Thyroid gland (tissue), 4 donors: ENCODE data around the gene PTPRN2. TPM values are rescaled to one million over a fixed set of nuclear protein-coding genes. Genes with fewer than 3 reads are reported as not detected.

Source experiments
- DNase-seq, 2 donors: peaks; one replicate each; pipeline ENCODE4 v3.0.0-alpha.2; 2019
- H3K27ac ChIP-seq, 3 donors: fragments of 200-600 bp; sonication (generic); 1 replicate in 2 of 3; 2 replicates in 1 of 3; pipeline ENCODE4 v1.5.1; 2016 to 2019; ENCODE audit warnings: mild to moderate bottlenecking in 1 of 3, moderate library complexity in 1 of 3
- H3K27me3 ChIP-seq: fragments of 200-600 bp; sonication (generic); one replicate; pipeline ENCODE4 v1.5.1; 2019
- H3K36me3 ChIP-seq, 2 donors: fragments of 200-600 bp; sonication (generic); one replicate each; pipeline ENCODE4 v1.5.1; 2016 to 2019
- H3K4me1 ChIP-seq, 2 donors: fragments of 200-600 bp; sonication (generic); one replicate each; pipeline ENCODE4 v1.5.1; 2017 to 2019
- H3K4me3 ChIP-seq, 3 donors: fragments of 200-600 bp; sonication (generic); replicated peaks in 1 of 3; 1 replicate in 2 of 3; 2 replicates in 1 of 3; pipeline ENCODE4 v1.5.1; 2016; ENCODE audit warnings: mild to moderate bottlenecking in 1 of 3
- H3K9me3 ChIP-seq: fragments of 200-600 bp; sonication (generic); one replicate; pipeline ENCODE4 v1.5.1; 2017
- POLR2A ChIP-seq, 2 donors: fragments of 450-650 bp; IDR thresholded peaks; one replicate each; pipeline ENCODE4 v1.6.1; 2017; ENCODE audit warnings: antibody characterized with exemption in 2 of 2, mild to moderate bottlenecking in 2 of 2, moderate library complexity in 1 of 2
- WGBS, 2 donors: methylation state at CpG; one replicate each; pipeline ENCODE4 v1.1.5; 2017; 5-methylcytosine and 5-hydroxymethylcytosine counted together
- intact Hi-C: fragments of 100-400 bp; cut with DNase I; formaldehyde crosslinking; loops from one replicate; pipeline ENCODE4 v1.15.1; 2023
- total RNA-seq, 4 donors: library from RNA; depleted of rRNA; stranded (reverse); fragments of >200 nt; gene quantifications; one replicate each; pipeline ENCODE4 v1.2.3, GENCODE V29; 2016
- TF ChIP-seq, protein P1 (sequence below), 6 experiments: fragments of 200-600 bp in 3 of 6; fragments of 450-650 bp in 3 of 6; sonication (generic) in 3 of 6; IDR thresholded peaks; one replicate each; pipeline ENCODE4 v1.5.1; 2016 to 2019; ENCODE audit warnings: antibody characterized with exemption in 6 of 6, mild to moderate bottlenecking in 2 of 6, inconsistent platforms in 1 of 6, moderate library complexity in 1 of 6

PTPRN2 gene
- total RNA-seq, 4 donors from 2014 or later, result 4.2 to 9.9 (median 7.7) TPM

GRCh38 chr7:157713591-157713990, 874.0 kb downstream of the PTPRN2 start:
- intact Hi-C loops, result no loop called here
- TF ChIP-seq, protein P1, sequence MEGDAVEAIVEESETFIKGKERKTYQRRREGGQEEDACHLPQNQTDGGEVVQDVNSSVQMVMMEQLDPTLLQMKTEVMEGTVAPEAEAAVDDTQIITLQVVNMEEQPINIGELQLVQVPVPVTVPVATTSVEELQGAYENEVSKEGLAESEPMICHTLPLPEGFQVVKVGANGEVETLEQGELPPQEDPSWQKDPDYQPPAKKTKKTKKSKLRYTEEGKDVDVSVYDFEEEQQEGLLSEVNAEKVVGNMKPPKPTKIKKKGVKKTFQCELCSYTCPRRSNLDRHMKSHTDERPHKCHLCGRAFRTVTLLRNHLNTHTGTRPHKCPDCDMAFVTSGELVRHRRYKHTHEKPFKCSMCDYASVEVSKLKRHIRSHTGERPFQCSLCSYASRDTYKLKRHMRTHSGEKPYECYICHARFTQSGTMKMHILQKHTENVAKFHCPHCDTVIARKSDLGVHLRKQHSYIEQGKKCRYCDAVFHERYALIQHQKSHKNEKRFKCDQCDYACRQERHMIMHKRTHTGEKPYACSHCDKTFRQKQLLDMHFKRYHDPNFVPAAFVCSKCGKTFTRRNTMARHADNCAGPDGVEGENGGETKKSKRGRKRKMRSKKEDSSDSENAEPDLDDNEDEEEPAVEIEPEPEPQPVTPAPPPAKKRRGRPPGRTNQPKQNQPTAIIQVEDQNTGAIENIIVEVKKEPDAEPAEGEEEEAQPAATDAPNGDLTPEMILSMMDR (IDR thresholded peaks at IDR 0.05), result no peak
- TF ChIP-seq POLR2A (IDR thresholded peaks at IDR 0.05), result no peak
- Histone ChIP-seq H3K9me3 (no peaks in the 10 kb centered on the region), H3K4me1 (no peaks in the 10 kb centered on the region), H3K27ac (no peak overlapping the region), H3K36me3 (no peaks in the 10 kb centered on the region), H3K4me3 (no peak overlapping the region), H3K27me3 (no peaks in the 10 kb centered on the region)
- WGBS, 2 donors, result 88 to 91% methylated on average over 16 of the region's 16 CpGs
- DNase-seq, result no peak

DNA sequence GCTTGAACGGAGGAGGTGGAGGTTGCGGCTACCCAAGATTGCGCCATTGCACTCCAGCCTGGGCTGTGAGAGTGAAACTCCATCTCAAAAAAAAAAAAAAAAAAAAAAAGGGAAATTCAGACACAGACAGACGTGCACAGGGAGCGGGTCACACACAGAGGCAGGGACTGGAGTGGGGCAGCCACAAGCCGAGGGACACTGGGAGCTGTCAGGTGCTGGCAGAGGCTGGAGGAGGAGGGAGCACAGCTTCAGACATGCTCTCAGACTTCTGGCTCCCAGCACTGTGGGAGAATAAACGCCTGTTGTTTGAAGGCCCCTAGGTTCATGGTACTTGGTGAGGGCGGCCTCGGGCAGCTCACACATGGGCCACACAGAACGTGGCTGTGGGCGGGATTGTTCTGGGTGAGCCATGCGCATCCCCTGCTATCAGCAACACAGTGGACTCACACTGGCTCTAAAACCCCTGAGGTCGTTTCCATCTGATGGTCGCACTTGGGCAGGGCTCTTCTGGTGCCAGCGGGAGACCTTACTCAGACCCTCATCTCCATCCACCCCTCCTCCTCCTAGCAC, 874.9 kb downstream of the PTPRN2 start:
- no peaks in the 10 kb centered on the region for H3K36me3 ChIP-seq
- H3K27ac ChIP-seq, result no peak overlapping the region
- intact Hi-C loops, result no loop called here
- no peaks in the 10 kb centered on the region for H3K27me3 ChIP-seq
- DNase-seq, result no peak
- no peaks in the 10 kb centered on the region for H3K4me1 ChIP-seq
- TF ChIP-seq POLR2A (IDR thresholded peaks at IDR 0.05), result no peak
- TF ChIP-seq, protein P1 (IDR thresholded peaks at IDR 0.05), result no peak
- WGBS, 2 donors, result 74 to 75% methylated on average over 15 of the region's 15 CpGs
- H3K9me3 ChIP-seq, result no peaks in the 10 kb centered on the region
- no peak overlapping the region for H3K4me3 ChIP-seq

DNA sequence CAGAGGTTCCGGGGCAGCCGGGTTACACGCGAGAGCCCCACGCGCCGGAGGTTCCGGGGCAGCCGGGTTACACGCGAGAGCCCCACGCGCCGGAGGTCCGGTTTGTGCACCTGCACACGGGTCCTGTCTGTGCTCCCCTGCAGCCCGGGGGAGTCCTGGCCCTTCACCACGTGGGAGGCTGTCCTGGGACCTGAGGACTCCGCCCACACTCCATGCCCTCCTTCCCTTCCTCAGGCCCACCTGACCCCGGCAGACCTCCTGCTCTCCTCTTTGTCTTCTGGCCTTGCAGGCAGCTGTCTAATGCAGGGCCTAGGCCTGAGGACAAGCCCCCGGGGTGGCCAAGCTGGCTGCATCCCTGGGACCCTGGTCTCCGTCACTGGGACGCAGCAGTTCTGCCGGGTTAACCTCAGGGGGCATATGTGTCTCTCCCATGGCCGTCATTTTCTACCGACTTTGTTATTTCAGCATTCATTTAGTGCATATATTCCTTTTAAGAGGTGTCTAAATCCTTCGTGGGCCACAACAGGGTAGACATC, 876.2 kb downstream of the PTPRN2 start:
- DNase-seq, result no peak

DNA sequence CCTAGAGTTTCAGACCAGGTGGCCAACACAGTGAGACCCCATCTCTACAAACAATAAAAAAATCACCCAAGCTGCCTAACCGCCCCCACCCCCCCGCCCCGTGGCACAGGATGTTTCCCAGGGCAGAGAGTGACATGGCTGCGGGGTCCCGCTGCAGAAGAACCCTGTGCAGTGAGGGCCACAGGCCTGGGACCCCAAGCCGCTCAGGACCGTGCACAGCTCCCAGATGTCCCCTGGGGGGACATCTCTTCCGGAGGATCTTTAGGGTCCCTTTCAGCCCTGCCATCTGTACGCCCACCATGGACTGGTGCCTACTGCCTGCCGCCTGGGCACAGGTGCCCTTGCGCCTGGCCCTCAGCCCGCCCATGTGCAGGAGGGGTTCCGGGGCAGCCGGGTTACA, 877.2 kb downstream of the PTPRN2 start:
- Histone ChIP-seq H3K27me3 (no peaks in the 10 kb centered on the region), H3K27ac (no peak overlapping the region), H3K9me3 (no peaks in the 10 kb centered on the region), H3K4me3 (no peak overlapping the region), H3K36me3 (no peaks in the 10 kb centered on the region), H3K4me1 (no peaks in the 10 kb centered on the region)
- DNase-seq, result no peak
- TF ChIP-seq POLR2A (IDR thresholded peaks at IDR 0.05), result no peak
- TF ChIP-seq, protein P1 (IDR thresholded peaks at IDR 0.05), result no peak
- intact Hi-C loops, result no loop called here
- WGBS, 2 donors, result 93 to 100% methylated on average over 3 to 6 of the region's 14 CpGs

More for the DNA sequence above, 876.2 kb downstream of the PTPRN2 start:
- no peaks in the 10 kb centered on the region for H3K9me3 ChIP-seq
- no peaks in the 10 kb centered on the region for H3K4me1 ChIP-seq
- no peaks in the 10 kb centered on the region for H3K36me3 ChIP-seq
- H3K27me3 ChIP-seq, result no peaks in the 10 kb centered on the region
- H3K4me3 ChIP-seq, result no peak overlapping the region
- no peak overlapping the region for H3K27ac ChIP-seq
- no peak for TF ChIP-seq POLR2A (IDR thresholded peaks at IDR 0.05)
- TF ChIP-seq, protein P1 (IDR thresholded peaks at IDR 0.05), result no peak
- intact Hi-C loops, result no loop called here
- 73 to 77% methylated on average over 6 to 18 of the region's 27 CpGs for WGBS, 2 donors

DNA sequence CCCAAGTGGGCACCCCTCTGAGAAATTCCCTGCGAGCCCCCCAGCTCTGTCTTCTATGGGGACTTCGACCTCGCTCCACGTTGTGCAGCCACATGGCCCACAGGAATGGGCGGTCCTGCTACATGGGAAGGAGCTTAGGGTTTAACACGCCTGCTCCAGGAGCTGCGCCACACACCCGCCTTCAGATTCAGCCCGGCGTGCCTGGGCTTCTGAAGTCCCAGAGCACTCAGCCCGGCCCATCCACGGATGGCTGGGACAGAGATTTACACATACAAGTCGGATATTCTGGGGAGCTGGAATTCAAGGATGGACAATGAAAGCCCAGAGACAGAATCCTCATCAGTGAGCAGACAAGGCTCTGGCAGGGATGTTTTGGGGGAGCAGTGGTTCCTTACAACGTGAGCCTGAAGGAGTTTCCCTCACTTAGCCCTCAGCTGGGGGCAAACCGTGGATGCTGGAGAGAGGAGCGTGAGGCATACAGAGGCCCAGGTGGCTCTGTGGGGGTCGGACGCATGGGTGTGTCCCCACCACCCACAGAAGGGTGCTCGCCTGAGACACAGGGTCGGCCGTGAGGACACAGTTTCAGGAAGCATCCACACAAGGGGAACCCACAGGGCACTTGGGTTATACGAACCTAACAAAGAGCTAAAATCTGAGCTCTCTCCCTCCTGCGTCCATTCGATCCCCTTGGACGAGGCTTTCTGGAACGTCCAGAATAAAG, 877.9 kb downstream of the PTPRN2 start:
- no peaks in the 10 kb centered on the region for H3K27me3 ChIP-seq
- intact Hi-C loops, result no loop called here
- TF ChIP-seq, protein P1 (IDR thresholded peaks at IDR 0.05), result no peak
- no peak for TF ChIP-seq POLR2A (IDR thresholded peaks at IDR 0.05)
- no peaks in the 10 kb centered on the region for H3K36me3 ChIP-seq
- DNase-seq, result no peak
- H3K4me3 ChIP-seq, result no peak overlapping the region
- no peaks in the 10 kb centered on the region for H3K9me3 ChIP-seq
- 83 to 86% methylated on average over 25 to 26 of the region's 26 CpGs for WGBS, 2 donors
- H3K4me1 ChIP-seq, result no peaks in the 10 kb centered on the region
- H3K27ac ChIP-seq, result no peak overlapping the region
